Vagina (tissue), 2 donors: ENCODE measurements around the gene FAF2.

Source experiments
- POLR2A ChIP-seq, 2 donors: fragments of 450-650 bp; IDR thresholded peaks; one replicate each; pipeline ENCODE4 v1.6.1; 2017; ENCODE audit warnings: antibody characterized with exemption in 2 of 2, mild to moderate bottlenecking in 2 of 2, moderate library complexity in 2 of 2
- POLR2AphosphoS5 ChIP-seq, 2 donors: sonication (generic); formaldehyde crosslinking; IDR thresholded peaks; one replicate each; pipeline ENCODE4 v1.9.0; 2017; ENCODE audit warnings: antibody characterized with exemption in 2 of 2, mild to moderate bottlenecking in 2 of 2, low read depth in 1 of 2; ENCODE audit not compliant: insufficient read depth in 1 of 2
- TF ChIP-seq, protein P1 (sequence below), 3 experiments: fragments of 450-650 bp in 2 of 3; fragments of 200-600 bp in 1 of 3; sonication (generic) in 1 of 3; IDR thresholded peaks; one replicate each; pipeline ENCODE4 v1.5.1; 2017 to 2019; ENCODE audit warnings: antibody characterized with exemption in 3 of 3, mild to moderate bottlenecking in 2 of 3, moderate library complexity in 2 of 3

- TF ChIP-seq, protein P1, sequence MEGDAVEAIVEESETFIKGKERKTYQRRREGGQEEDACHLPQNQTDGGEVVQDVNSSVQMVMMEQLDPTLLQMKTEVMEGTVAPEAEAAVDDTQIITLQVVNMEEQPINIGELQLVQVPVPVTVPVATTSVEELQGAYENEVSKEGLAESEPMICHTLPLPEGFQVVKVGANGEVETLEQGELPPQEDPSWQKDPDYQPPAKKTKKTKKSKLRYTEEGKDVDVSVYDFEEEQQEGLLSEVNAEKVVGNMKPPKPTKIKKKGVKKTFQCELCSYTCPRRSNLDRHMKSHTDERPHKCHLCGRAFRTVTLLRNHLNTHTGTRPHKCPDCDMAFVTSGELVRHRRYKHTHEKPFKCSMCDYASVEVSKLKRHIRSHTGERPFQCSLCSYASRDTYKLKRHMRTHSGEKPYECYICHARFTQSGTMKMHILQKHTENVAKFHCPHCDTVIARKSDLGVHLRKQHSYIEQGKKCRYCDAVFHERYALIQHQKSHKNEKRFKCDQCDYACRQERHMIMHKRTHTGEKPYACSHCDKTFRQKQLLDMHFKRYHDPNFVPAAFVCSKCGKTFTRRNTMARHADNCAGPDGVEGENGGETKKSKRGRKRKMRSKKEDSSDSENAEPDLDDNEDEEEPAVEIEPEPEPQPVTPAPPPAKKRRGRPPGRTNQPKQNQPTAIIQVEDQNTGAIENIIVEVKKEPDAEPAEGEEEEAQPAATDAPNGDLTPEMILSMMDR (IDR thresholded peaks at IDR 0.05): no peak
- no peak for TF ChIP-seq POLR2AphosphoS5 (IDR thresholded peaks at IDR 0.05; ENCODE audit: insufficient read depth in 1 of 2, low read depth in 1 of 2)
- no peak for TF ChIP-seq POLR2A (IDR thresholded peaks at IDR 0.05)
These were observed 3.4 kb upstream of the FAF2 start for GRCh38 chr5:176444742-176445141.
